H1 (cell line): ENCODE data around the gene KCNE3. TPM values are rescaled to one million over a fixed set of nuclear protein-coding genes. Genes with fewer than 3 reads are reported as not detected.

ENCODE experiments used
- CTCF ChIA-PET: fragments of 300-600 bp; sonication (Branson Sonifier 250); formaldehyde crosslinking; loops from one replicate; lab custom pipeline; 2021; ENCODE audit not compliant: partially characterized antibody; lab: Charles Lee
- POLR2A ChIA-PET: fragments of 300-600 bp; sonication (Branson Sonifier 250); formaldehyde crosslinking; loops from one replicate; lab custom pipeline; 2021; ENCODE audit warnings: inconsistent platforms; ENCODE audit not compliant: partially characterized antibody; lab: Charles Lee
- DNase-seq, 2 experiments: peaks; one replicate each; pipeline versions ENCODE4 v3.0.0 to v3.0.0-alpha.2; 2010 to 2022; ENCODE audit warnings: low spot score in 2 of 2, low read depth in 1 of 2, mixed read lengths in 1 of 2
- FAIRE-seq: peaks from 2 replicates; lab custom pipeline; 2011; peaks lifted over from hg19 to GRCh38; lab: Jason Lieb, UNC
- H2AFZ ChIP-seq: 2 replicates; pipeline ENCODE4 v1.8.1; 2012; ENCODE audit warnings: low read length, inconsistent platforms
- H2AK5ac ChIP-seq: 2 replicates; pipeline ENCODE4 v1.6.1; 2013; ENCODE audit warnings: low read depth, low read length
- H2BK120ac ChIP-seq: replicated peaks from 2 replicates; pipeline ENCODE3; 2013; ENCODE audit warnings: low read depth, low read length, inconsistent platforms
- H2BK12ac ChIP-seq: 2 replicates; pipeline ENCODE4 v1.6.1; 2013; ENCODE audit warnings: low read depth, low read length
- H2BK15ac ChIP-seq: 2 replicates; pipeline ENCODE4 v1.6.1; 2013; ENCODE audit warnings: low read length
- H2BK20ac ChIP-seq: 2 replicates; pipeline ENCODE4 v1.6.1; 2013; ENCODE audit warnings: low read length
- H2BK5ac ChIP-seq: 2 replicates; pipeline ENCODE4 v1.6.1; 2013; ENCODE audit warnings: low read depth, low read length
- H3K14ac ChIP-seq: 2 replicates; pipeline ENCODE4 v1.6.1; 2013; ENCODE audit warnings: inconsistent platforms; ENCODE audit not compliant: insufficient read length
- H3K18ac ChIP-seq: 2 replicates; pipeline ENCODE4 v1.6.1; 2013; ENCODE audit warnings: low read length; ENCODE audit errors: extremely low read depth
- H3K23ac ChIP-seq: 2 replicates; pipeline ENCODE4 v1.6.1; 2013; ENCODE audit warnings: inconsistent platforms; ENCODE audit not compliant: insufficient read length
- H3K23me2 ChIP-seq: 2 replicates; pipeline ENCODE4 v1.6.1; 2013; ENCODE audit warnings: low read depth, low read length
- H3K27ac ChIP-seq: 2 replicates; pipeline ENCODE4 v1.6.1; 2011; ENCODE audit warnings: low read depth, low read length, inconsistent platforms
- H3K27me3 ChIP-seq, 4 experiments: replicated peaks in 1 of 4; 1 replicate in 1 of 4; 2 replicates in 3 of 4; pipeline versions ENCODE4 v1.6.1 to v1.8.1; 2011 to 2013; ENCODE audit warnings: low read length in 3 of 4, mild to moderate bottlenecking in 3 of 4, inconsistent platforms in 2 of 4, mixed read lengths in 2 of 4, moderate library complexity in 1 of 4; ENCODE audit not compliant: control insufficient read depth in 3 of 4, insufficient read depth in 3 of 4; ENCODE audit errors: extremely low read depth in 1 of 4
- H3K36me3 ChIP-seq, 4 experiments: 2 replicates each; pipeline versions ENCODE4 v1.6.1 to v1.8.1; 2011 to 2013; ENCODE audit warnings: mild to moderate bottlenecking in 4 of 4, low read length in 3 of 4, moderate library complexity in 2 of 4, control low read depth in 1 of 4, inconsistent platforms in 1 of 4; ENCODE audit not compliant: insufficient read depth in 4 of 4, control insufficient read depth in 2 of 4
- H3K4ac ChIP-seq: replicated peaks from 2 replicates; pipeline ENCODE3; 2013; ENCODE audit warnings: low read length, low read depth, mixed read lengths, inconsistent platforms; ENCODE audit not compliant: insufficient read length
- H3K4me1 ChIP-seq, 4 experiments: replicated peaks in 1 of 4; 1 replicate in 1 of 4; 2 replicates in 3 of 4; pipeline versions ENCODE4 v1.6.1 to v1.8.1; 2011 to 2013; ENCODE audit warnings: low read length in 3 of 4, inconsistent platforms in 2 of 4, mixed read lengths in 1 of 4; ENCODE audit not compliant: insufficient read depth in 4 of 4, control insufficient read depth in 3 of 4
- H3K4me2 ChIP-seq, 2 experiments: 2 replicates each; pipeline versions ENCODE4 v1.6.1 to v1.8.1; 2011 to 2013; ENCODE audit warnings: low read depth in 2 of 2, low read length in 2 of 2, control low read depth in 1 of 2, inconsistent platforms in 1 of 2, mild to moderate bottlenecking in 1 of 2; ENCODE audit not compliant: insufficient read depth in 1 of 2
- H3K4me3 ChIP-seq, 4 experiments: fragments of 200-600, 300-600 bp in 1 of 4; sonication (generic), shearing (Covaris generic), sonication (Bioruptor Twin) in 1 of 4; 2 replicates each; pipeline versions ENCODE4 v1.5.1 to v1.8.1; 2011 to 2016; ENCODE audit warnings: low read length in 4 of 4, low read depth in 3 of 4, control low read depth in 2 of 4, inconsistent platforms in 2 of 4, mild to moderate bottlenecking in 2 of 4, mixed read lengths in 1 of 4, moderate library complexity in 1 of 4; ENCODE audit not compliant: insufficient read depth in 2 of 4; ENCODE audit errors: extremely low read depth in 1 of 4
- H3K56ac ChIP-seq: replicated peaks from 2 replicates; pipeline ENCODE3; 2013; ENCODE audit warnings: low read depth, mild to moderate bottlenecking, mixed read lengths, low read length, inconsistent platforms; ENCODE audit not compliant: insufficient read length
- H3K79me1 ChIP-seq: 2 replicates; pipeline ENCODE4 v1.6.1; 2013; ENCODE audit warnings: low read depth, low read length, control low read depth
- H3K79me2 ChIP-seq, 2 experiments: 2 replicates each; pipeline versions ENCODE4 v1.6.1 to v1.8.1; 2012 to 2013; ENCODE audit warnings: low read length in 2 of 2, mild to moderate bottlenecking in 2 of 2, inconsistent platforms in 1 of 2; ENCODE audit not compliant: insufficient read depth in 2 of 2, control insufficient read depth in 1 of 2
- H3K9ac ChIP-seq, 4 experiments: replicated peaks in 1 of 4; 1 replicate in 1 of 4; 2 replicates in 3 of 4; pipeline versions ENCODE4 v1.6.1 to v1.8.1; 2011 to 2013; ENCODE audit warnings: low read depth in 3 of 4, low read length in 3 of 4, control low read depth in 2 of 4, mild to moderate bottlenecking in 2 of 4, moderate library complexity in 2 of 4, inconsistent platforms in 1 of 4; ENCODE audit errors: extremely low read depth in 1 of 4
- H3K9me3 ChIP-seq, 2 experiments: 2 replicates each; pipeline versions ENCODE4 v1.6.1 to v1.8.1; 2012 to 2013; ENCODE audit warnings: mild to moderate bottlenecking in 2 of 2, moderate library complexity in 2 of 2, control low read depth in 1 of 2, inconsistent platforms in 1 of 2, low read depth in 1 of 2, low read length in 1 of 2, mixed read lengths in 1 of 2; ENCODE audit not compliant: insufficient read depth in 2 of 2
- H4K20me1 ChIP-seq, 2 experiments: replicated peaks in 1 of 2; 2 replicates each; pipeline versions ENCODE3 to v1.8.1; 2011 to 2013; ENCODE audit warnings: inconsistent platforms in 2 of 2, low read length in 2 of 2, mild to moderate bottlenecking in 1 of 2; ENCODE audit not compliant: insufficient read depth in 2 of 2, control insufficient read depth in 1 of 2
- H4K5ac ChIP-seq: 2 replicates; pipeline ENCODE4 v1.6.1; 2013; ENCODE audit warnings: low read length, low read depth, mixed read lengths, inconsistent platforms; ENCODE audit not compliant: insufficient read length
- H4K8ac ChIP-seq: 2 replicates; pipeline ENCODE4 v1.8.0; 2013; ENCODE audit warnings: mild to moderate bottlenecking, moderate library complexity, low read length, inconsistent platforms; ENCODE audit not compliant: insufficient read depth; ENCODE audit errors: extremely low read depth
- H4K91ac ChIP-seq: replicated peaks from 2 replicates; pipeline ENCODE3; 2013; ENCODE audit warnings: low read length, mixed read lengths, inconsistent platforms; ENCODE audit not compliant: insufficient read length
- HDAC6 ChIP-seq: IDR thresholded peaks from one replicate; pipeline ENCODE4 v1.7.1; 2012; ENCODE audit warnings: low read depth, mild to moderate bottlenecking, inconsistent platforms, low read length, moderate library complexity
- WGBS, 2 experiments: shearing (Covaris generic) in 1 of 2; methylation state at CpG; one replicate each; pipeline versions ENCODE4 v1.1.6 to v1.1.7; 2013 to 2015; ENCODE audit warnings: low lambda C conversion rate in 2 of 2, mixed read lengths in 2 of 2, inconsistent platforms in 1 of 2, low coverage in 1 of 2, missing lambda C conversion rate in 1 of 2; ENCODE audit not compliant: insufficient replicate concordance in 2 of 2, insufficient coverage in 1 of 2, insufficient read length in 1 of 2; ENCODE audit errors: extremely low coverage in 1 of 2, missing lambda C conversion rate in 1 of 2; 5-methylcytosine and 5-hydroxymethylcytosine counted together
- polyA plus RNA-seq, 7 experiments: library from polyadenylated mRNA; depleted of rRNA in 3 of 7; stranded (reverse) in 5 of 7; unstranded in 2 of 7; fragments of >200 nt in 5 of 7; fragments of 200-250 nt in 2 of 7; gene quantifications; 1 replicate in 5 of 7; 2 replicates in 1 of 7; 4 replicates in 1 of 7; pipeline versions ENCODE4 v1.2.1 to v1.2.3, GENCODE V29; 2011 to 2013; ENCODE audit warnings: missing spikeins in 2 of 7, mixed read lengths in 2 of 7
- total RNA-seq: library from RNA; stranded (reverse); fragmentation: NEBNext Ultra II Directional; extraction: Animal tissue kit (Norgen Biotek cat#: 25700); gene quantifications from 2 replicates; pipeline ENCODE4 v1.2.1, GENCODE V29; 2021

KCNE3 gene
- total and polyA plus RNA-seq, 2 of the 8 experiments (the other 6 are each of a cell fraction or from before 2014, with no cell fraction given): 1.9 to 3.5 TPM

GRCh38 chr11:74505911-74506310 lies 38.6 kb upstream of the KCNE3 start:
- Histone ChIP-seq H3K4me3 (no peak overlapping the region), H3K4me1 (no peaks in the 10 kb centered on the region), H3K14ac (no peak overlapping the region), H3K4ac (no peak overlapping the region), H3K79me2 (no peaks in the 10 kb centered on the region), H2BK15ac (no peak overlapping the region), H2BK120ac (no peak overlapping the region), H2AFZ (no peak overlapping the region), H3K56ac (no peak overlapping the region), H3K4me2 (no peak overlapping the region), H3K27me3 (no peaks in the 10 kb centered on the region), H3K9ac (no peak overlapping the region), H2AK5ac (no peak overlapping the region), H3K9me3 (peaks cover 8 to 12% of the 10 kb centered on the region in 2 experiments), H3K23me2 (no peaks in the 10 kb centered on the region), H2BK20ac (no peak overlapping the region), H2BK12ac (no peak overlapping the region), H3K18ac (no peak overlapping the region), H4K91ac (no peak overlapping the region), H3K23ac (no peak overlapping the region), H4K8ac (no peak overlapping the region), H4K20me1 (no peaks in the 10 kb centered on the region), H3K79me1 (no peaks in the 10 kb centered on the region), H4K5ac (no peak overlapping the region), H3K27ac (no peak overlapping the region), H2BK5ac (no peak overlapping the region), H3K36me3 (no peaks in the 10 kb centered on the region)
- ChIA-PET CTCF (interaction anchor here (0.5 kb wide), 1 partner anchor 26 kb away, joined by 4 read pairs; no protein-coding TSS in a partner anchor), POLR2A (interaction anchor here (2.6 kb wide), 1 partner anchor 12 kb away, joined by 14 read pairs; the partner anchor contains the start of gene LIPT2)
- no peak for FAIRE-seq
- no peak for DNase-seq
- WGBS, 2 experiments: 85% methylated on average over 4 of the region's 4 CpGs; no CpG with 5 or more reads in 1 of the 2 experiments
- no peak for TF ChIP-seq HDAC6
